SU-DHL-6 (cell line): Measurements from ENCODE around the gene ARHGAP10.

Source experiments
- H2AFZ ChIP-seq: fragments of 200-600 bp; sonication (generic); 2 replicates; pipeline ENCODE4 v1.6.1; 2014; ENCODE audit warnings: low read depth, mild to moderate bottlenecking, moderate library complexity, mixed read lengths, antibody characterized with exemption, low read length; ENCODE audit not compliant: severe bottlenecking
- H3F3A ChIP-seq: fragments of 200-600 bp; shearing (Covaris generic); 2 replicates; pipeline ENCODE4 v1.6.0; 2016; ENCODE audit warnings: antibody characterized with exemption, mild to moderate bottlenecking; ENCODE audit not compliant: insufficient read depth
- H3K27ac ChIP-seq: fragments of 200-600 bp; sonication (generic); 2 replicates; pipeline ENCODE4 v1.5.1; 2016; ENCODE audit warnings: low read depth, mild to moderate bottlenecking, low read length, moderate library complexity, mixed read lengths
- H3K27me3 ChIP-seq: fragments of 200-600 bp; sonication (generic), shearing (Covaris generic); 2 replicates; pipeline ENCODE4 v1.6.0; 2014; ENCODE audit warnings: mild to moderate bottlenecking, low read length
- H3K36me3 ChIP-seq: fragments of 200-600 bp; sonication (generic); 2 replicates; pipeline ENCODE4 v1.6.1; 2014; ENCODE audit warnings: mild to moderate bottlenecking, low read length, mixed read lengths
- H3K4me2 ChIP-seq: fragments of 300-600, 200-600 bp; shearing (Covaris generic), sonication (generic); 2 replicates; pipeline ENCODE4 v1.6.0; 2014; ENCODE audit warnings: low read length, low read depth, mild to moderate bottlenecking; ENCODE audit not compliant: poor library complexity, severe bottlenecking
- H3K4me3 ChIP-seq: fragments of 200-600 bp; sonication (generic); 2 replicates; pipeline ENCODE4 v1.5.1; 2014; ENCODE audit warnings: antibody characterized with exemption, low read length, mild to moderate bottlenecking, mixed read lengths; ENCODE audit not compliant: insufficient read depth, poor library complexity, severe bottlenecking
- H3K79me2 ChIP-seq: fragments of 200-600 bp; sonication (generic); 2 replicates; pipeline ENCODE4 v1.6.1; 2014; ENCODE audit warnings: mild to moderate bottlenecking, low read length, moderate library complexity; ENCODE audit not compliant: insufficient read depth
- H3K9ac ChIP-seq: fragments of 200-600 bp; sonication (generic); 2 replicates; pipeline ENCODE4 v1.7.0; 2014; ENCODE audit warnings: mild to moderate bottlenecking, low read length
- H3K9me2 ChIP-seq: fragments of 200-600 bp; sonication (generic); replicated peaks from 2 replicates; pipeline ENCODE4 v1.6.1; 2014; ENCODE audit warnings: low read length; ENCODE audit not compliant: insufficient read depth
- H3K9me3 ChIP-seq: fragments of 200-600 bp; sonication (generic); 2 replicates; pipeline ENCODE4 v1.6.1; 2014; ENCODE audit warnings: low read length, mixed read lengths; ENCODE audit not compliant: insufficient read depth
- H4K20me1 ChIP-seq: fragments of 200-600 bp; sonication (generic); 2 replicates; pipeline ENCODE4 v1.6.1; 2014; ENCODE audit warnings: low read depth, mild to moderate bottlenecking, antibody characterized with exemption, low read length, moderate library complexity, mixed read lengths
- EZH2phosphoT487 ChIP-seq: fragments of 200-600 bp; sonication (generic), shearing (Covaris generic); conservative IDR thresholded peaks from 2 replicates; pipeline ENCODE4 v1.6.1; 2018; ENCODE audit warnings: mild to moderate bottlenecking, antibody characterized with exemption, low read length, moderate library complexity, mixed read lengths
- TF ChIP-seq, protein P1 (sequence below): fragments of 200-600 bp; sonication (generic); IDR thresholded peaks from one replicate; pipeline ENCODE4 v1.5.1; 2017; ENCODE audit warnings: antibody characterized with exemption, mild to moderate bottlenecking, low read length, moderate library complexity; ENCODE audit not compliant: insufficient read depth, poor library complexity, severe bottlenecking

ARHGAP10 gene

DNA sequence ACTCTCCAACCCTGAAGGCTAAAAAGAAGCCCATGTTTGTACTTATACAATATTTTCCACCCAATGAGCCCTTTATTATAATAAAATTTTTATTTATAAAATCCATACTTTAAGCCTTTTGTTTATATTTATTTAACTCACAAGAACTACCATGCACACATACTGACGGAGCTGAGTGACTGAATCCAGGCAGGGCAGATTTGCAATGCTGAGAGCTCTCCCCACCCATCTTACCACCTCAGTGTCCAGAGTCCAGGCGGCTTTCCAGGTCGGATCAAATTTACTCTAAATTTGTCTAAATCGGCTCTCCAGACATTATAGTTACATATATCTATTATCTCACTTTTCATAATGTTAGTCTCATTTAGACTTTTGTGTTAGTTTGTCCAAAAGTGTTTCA lies 74.1 kb downstream of the ARHGAP10 start:
- Histone ChIP-seq H3K27ac (no peak overlapping the region), H3K9me2 (no peaks in the 10 kb centered on the region), H4K20me1 (no peaks in the 10 kb centered on the region), H3K79me2 (no peaks in the 10 kb centered on the region), H3K4me3 (no peak overlapping the region), H3K9me3 (no peaks in the 10 kb centered on the region), H2AFZ (no peak overlapping the region), H3K4me2 (no peak overlapping the region), H3K9ac (no peak overlapping the region), H3K27me3 (no peaks in the 10 kb centered on the region), H3F3A (no peaks in the 10 kb centered on the region), H3K36me3 (no peaks in the 10 kb centered on the region)
- TF ChIP-seq, protein P1, sequence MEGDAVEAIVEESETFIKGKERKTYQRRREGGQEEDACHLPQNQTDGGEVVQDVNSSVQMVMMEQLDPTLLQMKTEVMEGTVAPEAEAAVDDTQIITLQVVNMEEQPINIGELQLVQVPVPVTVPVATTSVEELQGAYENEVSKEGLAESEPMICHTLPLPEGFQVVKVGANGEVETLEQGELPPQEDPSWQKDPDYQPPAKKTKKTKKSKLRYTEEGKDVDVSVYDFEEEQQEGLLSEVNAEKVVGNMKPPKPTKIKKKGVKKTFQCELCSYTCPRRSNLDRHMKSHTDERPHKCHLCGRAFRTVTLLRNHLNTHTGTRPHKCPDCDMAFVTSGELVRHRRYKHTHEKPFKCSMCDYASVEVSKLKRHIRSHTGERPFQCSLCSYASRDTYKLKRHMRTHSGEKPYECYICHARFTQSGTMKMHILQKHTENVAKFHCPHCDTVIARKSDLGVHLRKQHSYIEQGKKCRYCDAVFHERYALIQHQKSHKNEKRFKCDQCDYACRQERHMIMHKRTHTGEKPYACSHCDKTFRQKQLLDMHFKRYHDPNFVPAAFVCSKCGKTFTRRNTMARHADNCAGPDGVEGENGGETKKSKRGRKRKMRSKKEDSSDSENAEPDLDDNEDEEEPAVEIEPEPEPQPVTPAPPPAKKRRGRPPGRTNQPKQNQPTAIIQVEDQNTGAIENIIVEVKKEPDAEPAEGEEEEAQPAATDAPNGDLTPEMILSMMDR, result no peak
- no peak for TF ChIP-seq EZH2phosphoT487

DNA sequence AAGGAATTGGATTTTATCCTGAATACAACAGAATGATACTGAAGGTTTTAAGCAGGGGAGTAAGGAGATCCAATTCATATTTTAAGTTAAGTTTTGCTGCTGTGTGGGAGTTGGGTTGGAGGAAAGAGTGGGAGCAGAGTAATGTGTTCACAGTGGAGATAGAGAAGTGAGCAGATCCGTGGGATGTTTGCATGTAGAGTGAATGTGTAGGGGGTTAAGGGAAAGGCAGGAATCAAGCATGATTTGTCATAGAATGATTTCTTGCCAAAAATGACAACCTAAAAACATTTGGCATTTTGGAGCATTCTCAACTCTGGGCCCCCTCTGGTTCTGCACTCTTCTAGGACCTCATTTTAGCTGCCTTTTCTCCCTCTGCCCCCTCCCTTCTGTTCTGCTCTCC lies 76.6 kb downstream of the ARHGAP10 start:
- Histone ChIP-seq H3K79me2 (no peaks in the 10 kb centered on the region), H3K9me3 (no peaks in the 10 kb centered on the region), H3K4me3 (no peak overlapping the region), H2AFZ (no peak overlapping the region), H3K27me3 (no peaks in the 10 kb centered on the region), H3K9ac (no peak overlapping the region), H3K27ac (no peak overlapping the region), H4K20me1 (no peaks in the 10 kb centered on the region), H3K36me3 (no peaks in the 10 kb centered on the region), H3K9me2 (no peaks in the 10 kb centered on the region), H3K4me2 (no peak overlapping the region), H3F3A (no peaks in the 10 kb centered on the region)
- no peak for TF ChIP-seq EZH2phosphoT487
- TF ChIP-seq, protein P1, result no peak

DNA sequence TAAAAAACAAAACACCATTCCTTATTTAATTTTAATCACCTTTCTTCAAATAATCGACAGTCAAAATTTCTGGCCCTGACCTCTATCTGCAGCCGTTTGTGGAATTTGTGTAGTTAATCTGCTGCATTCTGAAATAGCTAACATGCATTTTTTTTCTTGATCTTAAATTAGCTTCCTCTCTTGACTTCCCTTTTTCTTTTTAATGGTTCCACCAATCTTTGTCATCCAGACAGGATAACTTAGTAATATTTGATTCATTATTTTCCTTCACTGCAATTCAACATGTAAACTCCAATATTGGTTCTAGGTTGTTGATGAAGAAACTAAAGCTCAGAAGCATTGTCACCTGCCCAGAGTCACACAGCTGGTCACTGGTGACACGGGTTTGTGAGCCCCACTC lies 77.3 kb downstream of the ARHGAP10 start:
- Histone ChIP-seq H3K4me3 (no peak overlapping the region), H3K4me2 (no peak overlapping the region), H3K27ac (no peak overlapping the region), H3K9me2 (no peaks in the 10 kb centered on the region), H4K20me1 (no peaks in the 10 kb centered on the region), H2AFZ (no peak overlapping the region), H3K36me3 (no peaks in the 10 kb centered on the region), H3K9ac (no peak overlapping the region), H3K27me3 (no peaks in the 10 kb centered on the region), H3K9me3 (no peaks in the 10 kb centered on the region), H3F3A (no peaks in the 10 kb centered on the region), H3K79me2 (no peaks in the 10 kb centered on the region)
- no peak for TF ChIP-seq EZH2phosphoT487
- TF ChIP-seq, protein P1, result no peak

DNA sequence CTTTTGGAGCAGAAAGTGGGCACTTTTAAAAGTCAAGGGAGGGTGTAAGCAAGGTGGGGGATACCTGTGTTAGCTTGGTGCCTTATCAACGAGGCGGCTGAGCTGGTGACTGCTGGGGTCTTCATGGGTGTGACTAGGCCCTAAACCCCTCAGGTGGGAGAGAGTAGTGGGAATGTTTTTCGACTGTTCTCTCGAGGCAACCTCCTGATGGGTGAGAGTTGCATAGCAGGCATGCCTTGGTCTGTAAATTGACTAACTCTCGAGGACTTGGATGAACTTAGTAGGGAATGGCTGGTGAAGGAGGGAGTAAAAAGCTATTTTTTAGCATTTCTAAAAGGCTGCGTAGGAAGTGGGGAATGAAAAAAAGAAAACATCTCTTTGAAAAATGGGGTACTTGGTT lies 80.0 kb downstream of the ARHGAP10 start:
- H3K9me3 ChIP-seq, result no peaks in the 10 kb centered on the region
- H3K9me2 ChIP-seq, result no peaks in the 10 kb centered on the region
- H2AFZ ChIP-seq, result no peak overlapping the region
- H3K27me3 ChIP-seq, result no peaks in the 10 kb centered on the region
- TF ChIP-seq, protein P1, result no peak
- TF ChIP-seq EZH2phosphoT487, result no peak
- H3K27ac ChIP-seq, result no peak overlapping the region
- H3K36me3 ChIP-seq, result no peaks in the 10 kb centered on the region
- H3K4me2 ChIP-seq, result no peak overlapping the region
- H3K4me3 ChIP-seq, result no peak overlapping the region
- H4K20me1 ChIP-seq, result no peaks in the 10 kb centered on the region
- no peaks in the 10 kb centered on the region for H3F3A ChIP-seq
- no peak overlapping the region for H3K9ac ChIP-seq
- no peaks in the 10 kb centered on the region for H3K79me2 ChIP-seq
